AG04449 (cell line): Measurements from ENCODE around the gene KIF26A.

Experiments used
- CTCF ChIA-PET: fragments of 350-600 bp; formaldehyde crosslinking; extraction: SDS; loops from one replicate; lab custom pipeline; 2021; ENCODE audit warnings: antibody characterized with exemption; lab: Yijun Ruan, JAX
- POLR2A ChIA-PET: fragments of 400-600, 350-600 bp; formaldehyde crosslinking; extraction: SDS; loops from one replicate; lab custom pipeline; 2020; ENCODE audit warnings: antibody characterized with exemption, inconsistent platforms; lab: Yijun Ruan, JAX
- DNase-seq: peaks from one replicate; pipeline ENCODE4 v3.0.0-alpha.2; 2010; ENCODE audit warnings: low read depth, low spot score
- H3K4me3 ChIP-seq: 2 replicates; pipeline ENCODE4 v1.5.1; 2011; ENCODE audit warnings: low read depth, mild to moderate bottlenecking, control low read depth, low read length
- CTCF ChIP-seq: IDR thresholded peaks from one replicate; pipeline ENCODE4 v1.5.1; 2011; ENCODE audit warnings: mild to moderate bottlenecking, moderate library complexity, low read length, control low read depth, inconsistent platforms; ENCODE audit not compliant: insufficient read depth; ENCODE audit errors: missing control alignments

The KIF26A gene

GRCh38 chr14:104145826-104146601 is 7.6 kb downstream of the KIF26A start:
- POLR2A ChIA-PET: no interaction called here
- H3K4me3 ChIP-seq: no peak overlapping the region
- no peak for DNase-seq
- CTCF ChIA-PET: interaction anchor here (0.5 to 0.8 kb wide), 2 partner anchors 8 to 73 kb away, joined by 3 to 5 read pairs; no protein-coding TSS in a partner anchor
- no peak for TF ChIP-seq CTCF

- CTCF ChIA-PET: interaction anchor here (0.5 to 0.8 kb wide), 2 partner anchors 73 to 418 kb away, joined by 3 to 5 read pairs; no protein-coding TSS in a partner anchor
- no peak overlapping the region for H3K4me3 ChIP-seq
- POLR2A ChIA-PET: no interaction called here
- no peak for DNase-seq
- TF ChIP-seq CTCF: no peak
These were observed 8.4 kb downstream of the KIF26A start for GRCh38 chr14:104146651-104147345.

GRCh38 chr14:104147346-104148125 is 9.1 kb downstream of the KIF26A start:
- H3K4me3 ChIP-seq: no peak overlapping the region
- CTCF ChIA-PET: interaction anchor here (0.8 kb wide), 1 partner anchor 417 kb away, joined by 3 read pairs; no protein-coding TSS in a partner anchor
- DNase-seq: no peak
- no peak for TF ChIP-seq CTCF
- POLR2A ChIA-PET: no interaction called here

GRCh38 chr14:104148433-104149277 is 10.3 kb downstream of the KIF26A start:
- H3K4me3 ChIP-seq: no peak overlapping the region
- DNase-seq: no peak
- TF ChIP-seq CTCF: no peak
- CTCF ChIA-PET: no interaction called here
- POLR2A ChIA-PET: no interaction called here

GRCh38 chr14:104149278-104149595 is 10.8 kb downstream of the KIF26A start:
- DNase-seq: no peak
- TF ChIP-seq CTCF: no peak
- ChIA-PET CTCF (interaction anchor here (0.7 kb wide), 1 partner anchor 415 kb away, joined by 3 read pairs; no protein-coding TSS in a partner anchor), POLR2A (no interaction called here)
- H3K4me3 ChIP-seq: no peak overlapping the region
